ENCODE measurements around the gene S100A4.
"Not testable (repeated sequence)": the region's sequence is repeated elsewhere in the genome, so short reads cannot be mapped to it uniquely, and the experiment has no call there.

GRCh38 chr1:153583514-153583913, 37.9 kb upstream of the S100A4 start:
- not testable (repeated sequence) for TF ChIP-seq CTCF, POLR2AphosphoS5 (IDR thresholded peaks at IDR 0.05)
